Gastroesophageal sphincter (tissue), 3 donors: Measurements from ENCODE around the gene RHOG.

Experiments used
- CTCF ChIP-seq, 4 experiments: fragments of 200-600 bp in 2 of 4; fragments of 450-650 bp in 2 of 4; sonication (generic) in 1 of 4; IDR thresholded peaks; one replicate each; pipeline ENCODE4 v1.5.1; 2017 to 2019; ENCODE audit warnings: antibody characterized with exemption in 4 of 4, mild to moderate bottlenecking in 2 of 4, moderate library complexity in 2 of 4
- POLR2A ChIP-seq, 2 donors: fragments of 450-650 bp; IDR thresholded peaks; one replicate each; pipeline ENCODE4 v1.6.1; 2017; ENCODE audit warnings: antibody characterized with exemption in 2 of 2, mild to moderate bottlenecking in 2 of 2, moderate library complexity in 1 of 2
- POLR2AphosphoS5 ChIP-seq: sonication (generic); formaldehyde crosslinking; IDR thresholded peaks from one replicate; pipeline ENCODE4 v1.6.1; 2017; ENCODE audit warnings: antibody characterized with exemption

- no peak for TF ChIP-seq POLR2AphosphoS5
- TF ChIP-seq CTCF (IDR thresholded peaks at IDR 0.05), result no peak
- no peak for TF ChIP-seq POLR2A (IDR thresholded peaks at IDR 0.05)
These were observed 3.0 kb downstream of the RHOG start for GRCh38 chr11:3837793-3838192.
